GM19025 (cell line): ENCODE data around the gene PLA2G10.
A peak's percentile ranks its signal among the peaks of the same experiment; 100 is the strongest.
"Not testable (repeated sequence)": the region's sequence is repeated elsewhere in the genome, so short reads cannot be mapped to it uniquely, and the experiment has no call there.

ENCODE experiments used
- ATAC-seq: cut with Tn5 transposase; IDR thresholded peaks from one replicate; pipeline ENCODE4 v1.9.1; 2021; ENCODE audit warnings: mild to moderate bottlenecking, low read depth, moderate library complexity; ENCODE audit not compliant: unreplicated experiment

PLA2G10 gene, protein sequence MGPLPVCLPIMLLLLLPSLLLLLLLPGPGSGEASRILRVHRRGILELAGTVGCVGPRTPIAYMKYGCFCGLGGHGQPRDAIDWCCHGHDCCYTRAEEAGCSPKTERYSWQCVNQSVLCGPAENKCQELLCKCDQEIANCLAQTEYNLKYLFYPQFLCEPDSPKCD

DNA sequence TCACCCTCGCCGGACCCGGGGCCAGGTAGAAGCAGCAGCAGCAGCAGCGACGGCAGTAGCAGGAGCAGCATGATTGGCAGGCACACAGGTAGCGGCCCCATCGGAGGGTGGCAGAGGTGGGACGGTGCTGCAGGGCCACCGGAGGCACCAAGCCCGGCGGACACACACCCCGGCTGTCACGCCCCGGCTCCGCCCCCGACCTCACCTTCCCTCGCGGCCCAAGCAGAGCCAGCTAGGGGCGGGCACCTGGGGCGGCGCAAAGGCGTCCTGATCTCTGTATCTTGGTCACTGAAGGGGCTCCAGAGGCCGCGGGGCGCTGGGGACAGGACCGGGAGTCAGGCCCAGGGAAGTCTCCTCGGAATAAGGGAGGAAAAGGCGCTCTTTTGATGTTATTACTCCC is at the start of gene PLA2G10:
Gene PLA2G10 (minus strand): TSS at position 180 of the 400 bp plus-strand sequence. CDS start 79 bp downstream, at position 101.
- not testable (repeated sequence) for ATAC-seq

- ATAC-seq = peak; percentile 96
Observed at GRCh38 chr16:14742273-14743128, 48.4 kb upstream of the PLA2G10 start, which contains the start of gene NPIPA2. Gene NPIPA2 (plus strand): TSS chr16:14742533. CDS start chr16:14748066, 5,533 bp downstream.

DNA sequence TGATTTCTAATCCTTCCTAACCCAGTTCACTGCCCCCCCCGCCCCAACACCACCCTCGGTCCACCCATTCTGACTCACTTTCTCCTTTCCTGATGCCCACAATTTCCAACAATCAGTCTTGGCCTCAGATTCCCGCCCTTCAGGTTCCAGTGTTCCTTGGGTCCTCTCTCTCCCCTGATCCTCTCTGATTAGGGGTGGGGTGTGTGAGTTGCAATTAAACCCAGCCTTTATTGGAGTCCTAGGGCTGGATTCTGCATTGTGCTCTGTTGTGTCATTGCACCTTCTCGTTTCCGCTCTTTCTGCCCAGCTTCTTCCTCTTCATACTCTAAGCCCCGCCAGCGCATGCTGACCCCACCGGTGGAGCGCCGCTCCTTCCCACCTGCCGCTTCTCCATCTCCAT is 47.7 kb upstream of the PLA2G10 start:
- not testable (repeated sequence) for ATAC-seq

DNA sequence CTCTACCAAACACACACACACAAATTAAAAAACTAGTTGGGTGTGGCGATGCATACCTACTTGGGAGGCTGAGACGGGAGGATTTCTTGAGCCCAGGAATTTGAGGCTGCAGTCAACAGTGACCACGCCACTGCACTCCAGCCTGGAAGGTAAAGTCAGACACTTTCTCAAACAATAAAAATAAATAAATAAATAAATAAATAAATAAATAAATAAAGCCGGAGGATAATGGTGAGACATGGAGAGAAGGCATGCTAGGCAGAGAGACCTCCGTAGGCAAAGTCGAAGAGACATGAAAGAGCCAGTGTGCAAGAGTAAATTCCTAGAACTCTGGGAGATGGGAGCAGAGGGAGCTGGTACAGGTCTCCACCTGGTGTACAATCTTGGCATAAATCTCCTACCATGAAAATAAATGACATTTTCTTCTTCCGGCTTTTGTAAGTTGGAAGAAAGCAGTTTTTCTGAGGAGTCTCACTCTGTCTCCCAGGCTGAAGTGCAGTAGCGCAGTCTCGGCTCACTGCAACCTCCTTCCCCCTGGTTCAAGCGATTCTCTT is 46.8 kb upstream of the PLA2G10 start:
- not testable (repeated sequence) for ATAC-seq

GRCh38 chr16:14733233-14733632 is 39.1 kb upstream of the PLA2G10 start:
- ATAC-seq = not testable (repeated sequence)

DNA sequence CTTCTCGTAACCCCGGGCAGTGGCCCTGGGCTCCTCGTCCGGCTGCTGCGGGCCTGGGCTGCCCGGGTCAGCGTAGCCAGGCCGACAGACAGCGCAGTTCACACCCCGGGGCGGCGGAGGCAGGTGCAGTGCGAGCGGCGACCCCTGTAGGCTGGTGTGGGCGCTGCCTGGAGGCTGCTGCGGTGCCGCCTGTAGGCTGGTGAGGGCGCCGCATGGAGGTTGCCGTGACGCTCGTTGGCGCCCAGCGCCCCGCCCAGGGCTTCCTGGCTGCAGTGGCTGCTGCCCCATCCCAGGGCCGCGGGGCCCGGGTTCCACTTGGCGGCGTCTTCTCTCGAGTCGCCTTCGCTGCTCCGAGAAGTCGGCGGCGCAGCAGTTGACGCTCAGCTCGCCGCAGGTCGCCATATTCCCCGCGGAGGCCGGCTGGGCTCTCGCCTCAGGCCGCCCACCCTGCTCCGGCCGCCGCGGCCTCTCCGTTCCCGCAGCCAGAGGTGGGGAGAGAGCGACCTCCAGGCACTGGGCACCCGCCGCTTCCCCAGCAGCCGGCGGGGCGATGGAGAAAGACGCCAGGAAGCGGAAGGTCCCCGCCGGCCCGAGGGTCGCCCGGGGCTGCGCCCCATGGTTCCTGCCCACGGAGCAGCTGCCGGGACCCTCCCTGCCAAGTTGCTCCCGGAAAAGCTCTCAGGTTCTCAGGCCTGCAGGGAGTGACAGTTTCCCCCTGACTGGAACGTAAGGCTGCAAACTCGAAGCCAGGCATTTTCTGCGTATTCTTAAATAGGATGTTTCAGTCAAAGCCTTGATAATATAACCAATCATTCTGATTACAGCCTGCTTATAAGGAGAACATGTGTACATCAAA is 9.3 kb upstream of the PLA2G10 start, which contains the start of gene NPIPA3:
Gene NPIPA3 (plus strand): TSS at position 256 of the 856 bp plus-strand sequence. CDS start 5,533 bp downstream, outside the sequence.
- ATAC-seq = peak; percentile 99

DNA sequence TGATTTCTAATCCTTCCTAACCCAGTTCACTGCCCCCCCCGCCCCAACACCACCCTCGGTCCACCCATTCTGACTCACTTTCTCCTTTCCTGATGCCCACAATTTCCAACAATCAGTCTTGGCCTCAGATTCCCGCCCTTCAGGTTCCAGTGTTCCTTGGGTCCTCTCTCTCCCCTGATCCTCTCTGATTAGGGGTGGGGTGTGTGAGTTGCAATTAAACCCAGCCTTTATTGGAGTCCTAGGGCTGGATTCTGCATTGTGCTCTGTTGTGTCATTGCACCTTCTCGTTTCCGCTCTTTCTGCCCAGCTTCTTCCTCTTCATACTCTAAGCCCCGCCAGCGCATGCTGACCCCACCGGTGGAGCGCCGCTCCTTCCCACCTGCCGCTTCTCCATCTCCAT is 8.6 kb upstream of the PLA2G10 start:
- not testable (repeated sequence) for ATAC-seq

GRCh38 chr16:14701859-14702258 is 7.8 kb upstream of the PLA2G10 start:
- not testable (repeated sequence) for ATAC-seq

- ATAC-seq = not testable (repeated sequence)
Observed at GRCh38 chr16:14685870-14686793, 8.0 kb downstream of the PLA2G10 start.

DNA sequence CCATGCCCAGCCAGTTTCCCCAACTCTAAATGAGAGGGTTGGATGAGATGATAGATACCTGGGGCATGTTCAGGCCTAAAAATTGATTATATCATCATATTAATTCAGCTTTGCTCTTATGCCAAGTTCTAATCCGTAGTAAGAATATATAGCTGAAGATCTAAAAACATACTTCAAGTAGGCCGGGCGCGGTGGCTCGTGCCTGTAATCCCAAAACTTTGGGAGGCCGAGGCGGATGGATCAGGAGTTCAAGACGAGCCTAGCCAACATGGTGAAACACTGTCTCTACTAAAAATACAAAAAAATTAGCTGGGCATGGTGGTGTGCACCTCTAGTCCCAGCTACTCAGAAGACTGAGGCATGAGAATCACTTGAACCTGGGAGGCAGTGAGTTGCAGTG is 12.0 kb downstream of the PLA2G10 start:
- ATAC-seq = no peak

GRCh38 chr16:14681115-14681514 is 13.0 kb downstream of the PLA2G10 start:
- no peak for ATAC-seq

DNA sequence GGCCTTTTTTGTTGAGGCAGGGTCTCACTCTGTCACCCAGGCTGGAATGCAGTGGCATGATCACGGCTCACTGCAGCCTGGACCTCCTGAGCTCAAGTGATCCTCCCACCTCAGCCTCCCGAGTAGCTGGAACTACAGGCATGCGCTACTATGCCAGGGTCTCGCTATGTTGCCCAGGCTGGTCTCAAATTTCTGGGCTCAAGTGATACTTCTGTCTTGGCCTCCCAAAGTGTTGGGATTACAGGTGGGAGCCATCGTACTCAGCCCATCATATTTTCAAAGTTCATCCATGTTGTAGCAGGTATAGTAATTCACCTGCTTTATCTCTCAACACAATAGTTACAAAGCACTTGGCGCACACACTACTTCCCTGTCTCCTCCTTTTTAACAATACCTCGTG is 13.7 kb downstream of the PLA2G10 start:
- not testable (repeated sequence) for ATAC-seq

DNA sequence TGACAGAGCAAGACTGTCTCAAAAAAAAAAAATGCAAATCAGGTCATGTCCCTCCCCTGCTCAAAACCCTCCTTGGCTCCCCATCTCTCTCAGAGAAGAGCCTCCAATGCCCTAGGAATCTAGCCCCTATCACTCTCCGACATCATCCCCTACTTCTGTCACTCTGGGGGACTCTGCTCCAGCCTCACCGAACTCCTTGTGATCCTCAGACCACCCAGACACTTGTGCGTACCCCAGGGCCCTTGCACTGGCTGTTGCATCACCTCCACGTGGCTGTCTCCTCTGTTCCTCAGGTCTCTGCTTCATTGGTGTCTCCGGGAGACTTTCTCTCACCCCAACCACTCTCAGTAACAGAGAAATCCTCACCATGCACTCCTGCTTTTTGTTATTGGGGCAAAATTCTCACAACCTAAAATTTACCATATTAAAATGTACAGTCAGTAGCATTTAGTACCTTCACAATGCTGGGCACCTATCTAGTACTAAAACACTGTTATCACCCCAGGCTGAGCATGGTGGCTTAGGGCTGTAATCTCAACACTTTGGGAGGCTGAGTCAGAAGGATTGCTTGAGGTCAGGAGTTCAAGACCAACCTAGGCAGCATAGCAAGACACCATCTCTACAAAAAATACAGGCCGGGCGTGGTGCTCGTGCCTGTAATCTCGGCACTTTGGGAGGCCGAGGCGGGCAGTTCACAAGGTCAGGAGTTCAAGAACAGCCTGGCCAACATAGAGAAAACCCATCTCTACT is 15.2 kb downstream of the PLA2G10 start:
- no peak for ATAC-seq

DNA sequence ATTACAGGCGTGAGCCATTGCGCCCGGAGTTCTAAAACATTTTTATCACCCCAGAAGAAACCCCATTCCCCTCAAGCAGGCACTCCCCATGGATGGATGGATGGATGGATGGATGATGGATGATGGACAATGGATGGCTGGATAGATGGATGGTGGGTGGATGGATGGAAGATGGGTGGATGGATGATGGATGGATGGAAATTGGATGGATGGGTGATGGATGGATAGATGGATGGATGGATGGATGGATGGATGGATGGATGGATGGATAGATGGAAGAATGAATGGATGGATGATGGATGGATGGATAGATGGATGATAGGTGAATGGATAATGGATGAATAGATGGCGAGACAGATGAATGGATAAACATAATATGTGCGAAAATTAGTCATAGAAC is 16.5 kb downstream of the PLA2G10 start:
- no peak for ATAC-seq

DNA sequence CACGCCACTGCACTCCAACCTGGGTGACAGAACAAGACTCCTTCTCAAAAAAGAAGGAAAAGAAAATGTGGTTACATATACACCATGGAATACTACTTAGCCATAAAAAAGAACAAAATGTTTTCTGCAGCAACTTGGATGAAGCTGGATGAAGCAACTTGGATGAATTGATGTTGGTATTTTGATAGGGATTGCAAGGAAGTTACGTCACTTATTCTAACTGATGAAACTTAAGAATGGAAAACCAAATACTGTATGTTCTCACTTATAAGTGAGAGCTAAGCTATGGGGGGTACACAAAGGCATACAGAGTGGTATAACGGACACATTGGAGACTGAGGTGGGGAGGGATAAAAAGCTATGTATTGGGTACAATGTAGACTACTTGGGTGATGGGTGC is 17.5 kb downstream of the PLA2G10 start:
- no peak for ATAC-seq

DNA sequence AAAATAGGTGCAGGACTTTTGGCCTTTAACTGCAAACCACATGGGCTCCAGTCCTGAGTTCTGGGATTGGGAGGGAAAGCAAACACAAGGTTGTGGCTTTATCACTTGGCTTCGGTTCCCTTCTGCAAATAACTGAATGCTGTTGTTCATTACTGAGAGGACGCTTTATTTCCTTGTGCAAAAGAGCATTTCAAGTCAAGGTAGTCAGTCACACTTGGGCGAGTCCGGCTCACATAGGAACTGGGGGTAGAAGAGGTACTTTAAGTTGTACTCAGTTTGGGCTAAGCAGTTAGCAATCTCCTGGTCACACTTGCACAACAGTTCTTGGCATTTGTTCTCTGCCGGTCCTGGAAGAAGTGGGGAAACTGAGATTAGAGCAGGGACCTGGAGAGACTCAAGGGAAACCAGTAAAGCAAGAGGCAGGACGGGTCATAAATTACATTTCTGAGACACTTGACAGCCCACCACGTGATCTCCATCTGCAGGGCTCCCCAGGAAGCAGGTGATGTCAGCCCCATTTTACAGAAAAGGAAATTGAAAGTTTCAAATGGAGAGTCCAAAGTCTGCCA is 21.6 kb downstream of the PLA2G10 start:
- ATAC-seq = peak; percentile 62

GRCh38 chr16:14669776-14670175 is 24.3 kb downstream of the PLA2G10 start:
- ATAC-seq = no peak

- no peak for ATAC-seq
Observed at GRCh38 chr16:14668556-14669223, 25.4 kb downstream of the PLA2G10 start.
